ENCODE measurements around the gene TRAPPC6A.
"Not testable (repeated sequence)": the region's sequence is repeated elsewhere in the genome, so short reads cannot be mapped to it uniquely, and the experiment has no call there.

TRAPPC6A gene

GRCh38 chr19:45119582-45119981, 58.5 kb downstream of the TRAPPC6A start:
- no peak overlapping the region for H3K27ac ChIP-seq (ENCODE audit: low read length)
- H3K9me3 ChIP-seq (ENCODE audit: control insufficient read depth, low read depth, low read length): no peaks in the 10 kb centered on the region
- H3K27me3 ChIP-seq (ENCODE audit: control insufficient read depth, insufficient read depth, low read length): no peaks in the 10 kb centered on the region
- H3K9ac ChIP-seq (ENCODE audit: low read length): no peak overlapping the region
- H3K4me3 ChIP-seq (ENCODE audit: low read length): no peak overlapping the region
- H3K36me3 ChIP-seq (ENCODE audit: control insufficient read depth, low read depth, low read length): no peaks in the 10 kb centered on the region
- no peaks in the 10 kb centered on the region for H3K4me1 ChIP-seq (ENCODE audit: control insufficient read depth, low read depth, low read length)

- H3K27me3 ChIP-seq (ENCODE audit: control insufficient read depth, insufficient read depth, low read length); H3K27ac ChIP-seq (ENCODE audit: low read length); H3K9ac ChIP-seq (ENCODE audit: low read length); H3K9me3 ChIP-seq (ENCODE audit: control insufficient read depth, low read depth, low read length); H3K36me3 ChIP-seq (ENCODE audit: control insufficient read depth, low read depth, low read length); H3K4me3 ChIP-seq (ENCODE audit: low read length); H3K4me1 ChIP-seq (ENCODE audit: control insufficient read depth, low read depth, low read length): not testable (repeated sequence)
Measured at GRCh38 chr19:45118591-45119355, 59.3 kb downstream of the TRAPPC6A start.

GRCh38 chr19:45118106-45118505, 59.9 kb downstream of the TRAPPC6A start:
- no peaks in the 10 kb centered on the region for H3K4me1 ChIP-seq (ENCODE audit: control insufficient read depth, low read depth, low read length)
- H3K9ac ChIP-seq (ENCODE audit: low read length): no peak overlapping the region
- no peaks in the 10 kb centered on the region for H3K9me3 ChIP-seq (ENCODE audit: control insufficient read depth, low read depth, low read length)
- no peak overlapping the region for H3K4me3 ChIP-seq (ENCODE audit: low read length)
- no peaks in the 10 kb centered on the region for H3K36me3 ChIP-seq (ENCODE audit: control insufficient read depth, low read depth, low read length)
- H3K27ac ChIP-seq (ENCODE audit: low read length): no peak overlapping the region
- no peaks in the 10 kb centered on the region for H3K27me3 ChIP-seq (ENCODE audit: control insufficient read depth, insufficient read depth, low read length)

- H3K36me3 ChIP-seq (ENCODE audit: control insufficient read depth, low read depth, low read length): no peaks in the 10 kb centered on the region
- H3K4me3 ChIP-seq (ENCODE audit: low read length): no peak overlapping the region
- H3K27ac ChIP-seq (ENCODE audit: low read length): no peak overlapping the region
- no peaks in the 10 kb centered on the region for H3K9me3 ChIP-seq (ENCODE audit: control insufficient read depth, low read depth, low read length)
- no peaks in the 10 kb centered on the region for H3K27me3 ChIP-seq (ENCODE audit: control insufficient read depth, insufficient read depth, low read length)
- H3K4me1 ChIP-seq (ENCODE audit: control insufficient read depth, low read depth, low read length): no peaks in the 10 kb centered on the region
- no peak overlapping the region for H3K9ac ChIP-seq (ENCODE audit: low read length)
Measured at GRCh38 chr19:45117671-45118070, 60.4 kb downstream of the TRAPPC6A start.

GRCh38 chr19:45117167-45117594, 60.9 kb downstream of the TRAPPC6A start:
- H3K9me3 ChIP-seq (ENCODE audit: control insufficient read depth, low read depth, low read length): no peaks in the 10 kb centered on the region
- H3K4me3 ChIP-seq (ENCODE audit: low read length): no peak overlapping the region
- no peak overlapping the region for H3K9ac ChIP-seq (ENCODE audit: low read length)
- no peaks in the 10 kb centered on the region for H3K4me1 ChIP-seq (ENCODE audit: control insufficient read depth, low read depth, low read length)
- no peaks in the 10 kb centered on the region for H3K36me3 ChIP-seq (ENCODE audit: control insufficient read depth, low read depth, low read length)
- H3K27ac ChIP-seq (ENCODE audit: low read length): no peak overlapping the region
- no peaks in the 10 kb centered on the region for H3K27me3 ChIP-seq (ENCODE audit: control insufficient read depth, insufficient read depth, low read length)

GRCh38 chr19:45115809-45116615, 62.0 kb downstream of the TRAPPC6A start:
- Histone ChIP-seq H3K36me3 (ENCODE audit: control insufficient read depth, low read depth, low read length) (no peaks in the 10 kb centered on the region), H3K27ac (ENCODE audit: low read length) (no peak overlapping the region), H3K9ac (ENCODE audit: low read length) (no peak overlapping the region), H3K9me3 (ENCODE audit: control insufficient read depth, low read depth, low read length) (no peaks in the 10 kb centered on the region), H3K27me3 (ENCODE audit: control insufficient read depth, insufficient read depth, low read length) (no peaks in the 10 kb centered on the region), H3K4me3 (ENCODE audit: low read length) (no peak overlapping the region), H3K4me1 (ENCODE audit: control insufficient read depth, low read depth, low read length) (no peaks in the 10 kb centered on the region)

GRCh38 chr19:45114116-45114515, 63.9 kb downstream of the TRAPPC6A start:
- Histone ChIP-seq H3K4me1 (ENCODE audit: control insufficient read depth, low read depth, low read length) (no peaks in the 10 kb centered on the region), H3K9me3 (ENCODE audit: control insufficient read depth, low read depth, low read length) (no peaks in the 10 kb centered on the region), H3K27me3 (ENCODE audit: control insufficient read depth, insufficient read depth, low read length) (no peaks in the 10 kb centered on the region), H3K9ac (ENCODE audit: low read length) (no peak overlapping the region), H3K36me3 (ENCODE audit: control insufficient read depth, low read depth, low read length) (no peaks in the 10 kb centered on the region), H3K4me3 (ENCODE audit: low read length) (no peak overlapping the region), H3K27ac (ENCODE audit: low read length) (no peak overlapping the region)

- H3K9ac ChIP-seq (ENCODE audit: low read length): no peak overlapping the region
Measured at GRCh38 chr19:45113628-45114027, 64.4 kb downstream of the TRAPPC6A start.

More at GRCh38 chr19:45113628-45114027, 64.4 kb downstream of the TRAPPC6A start:
- no peaks in the 10 kb centered on the region for H3K27me3 ChIP-seq (ENCODE audit: control insufficient read depth, insufficient read depth, low read length)
- no peak overlapping the region for H3K4me3 ChIP-seq (ENCODE audit: low read length)
- H3K4me1 ChIP-seq (ENCODE audit: control insufficient read depth, low read depth, low read length): no peaks in the 10 kb centered on the region
- no peaks in the 10 kb centered on the region for H3K36me3 ChIP-seq (ENCODE audit: control insufficient read depth, low read depth, low read length)
- H3K27ac ChIP-seq (ENCODE audit: low read length): no peak overlapping the region
- no peaks in the 10 kb centered on the region for H3K9me3 ChIP-seq (ENCODE audit: control insufficient read depth, low read depth, low read length)
